Measurements from ENCODE around the gene BIRC5.

- no peak for TF ChIP-seq POLR2AphosphoS5 (IDR thresholded peaks at IDR 0.05)
- TF ChIP-seq CTCF (IDR thresholded peaks at IDR 0.05), result no peak
- no peak for TF ChIP-seq POLR2A (IDR thresholded peaks at IDR 0.05)
These were observed 44.9 kb upstream of the BIRC5 start for GRCh38 chr17:78168903-78169793.
